Measurements from ENCODE around the gene SUGCT.

Gene SUGCT

DNA sequence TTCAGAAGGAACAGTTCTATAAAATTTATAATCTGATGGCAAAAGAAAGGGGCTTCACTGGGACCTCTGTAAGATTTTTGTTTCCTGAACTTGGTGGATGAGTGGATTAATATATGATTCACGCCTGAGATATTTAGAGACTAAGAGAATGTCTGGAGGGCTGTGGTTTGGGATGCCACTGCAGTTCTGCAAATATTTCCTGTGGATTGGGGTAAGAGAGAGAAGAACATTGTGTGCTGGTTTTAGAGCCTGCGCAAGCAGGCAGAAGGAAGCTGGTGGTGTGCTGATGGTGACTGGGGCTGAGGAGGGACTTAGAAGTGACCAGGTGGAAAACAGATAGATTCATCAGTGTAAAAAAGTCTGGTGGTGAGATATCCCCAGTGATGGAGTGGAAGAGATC is 87.0 kb downstream of the SUGCT start:
- 83 to 85% methylated on average over 2 of the region's 2 CpGs for WGBS, 2 experiments (ENCODE audit: insufficient coverage in 2 of 2)
- no peaks in the 10 kb centered on the region for H3K9me3 ChIP-seq (ENCODE audit: control insufficient read depth, low read length)
- no peak overlapping the region for H3K4me3 ChIP-seq (ENCODE audit: extremely low read depth, insufficient read depth, low read length, poor library complexity, severe bottlenecking)
- peaks cover 31% of the 10 kb centered on the region for H3K4me1 ChIP-seq (ENCODE audit: control insufficient read depth, insufficient read depth, low read length, poor library complexity, severe bottlenecking)
- no peak overlapping the region for H3K27ac ChIP-seq (ENCODE audit: low read depth, low read length, severe bottlenecking)
- H3K36me3 ChIP-seq (ENCODE audit: control insufficient read depth, insufficient read depth, low read length) = no peaks in the 10 kb centered on the region

- WGBS, 2 experiments (ENCODE audit: insufficient coverage in 2 of 2) = 100% methylated on average over 1 of the region's 2 CpGs; no CpG with 5 or more reads in 1 of the 2 experiments
Measured at GRCh38 chr7:40223451-40224127, 88.8 kb downstream of the SUGCT start.

DNA sequence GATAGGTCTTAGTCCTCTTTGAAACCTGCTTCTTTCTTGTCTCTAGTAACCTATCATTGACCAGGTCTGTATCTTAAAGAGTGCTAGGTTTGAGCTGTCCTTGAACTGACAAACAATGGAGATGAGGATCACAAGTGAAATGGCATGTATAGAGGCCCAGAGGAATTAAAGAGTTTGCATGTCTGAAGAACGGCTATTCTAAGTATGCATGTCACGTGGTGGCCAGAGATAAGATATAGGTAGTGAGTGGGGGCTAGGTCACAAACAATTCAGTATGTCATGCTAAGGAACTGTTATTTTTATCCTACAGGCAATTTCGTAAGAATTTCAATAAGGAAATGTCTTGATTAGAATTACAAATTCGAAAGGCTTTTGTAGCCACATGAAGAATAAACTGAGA is 95.3 kb downstream of the SUGCT start:
- Histone ChIP-seq H3K4me1 (ENCODE audit: control insufficient read depth, insufficient read depth, low read length, poor library complexity, severe bottlenecking) (peaks cover 5% of the 10 kb centered on the region), H3K9me3 (ENCODE audit: control insufficient read depth, low read length) (no peaks in the 10 kb centered on the region), H3K27ac (ENCODE audit: low read depth, low read length, severe bottlenecking) (no peak overlapping the region), H3K36me3 (ENCODE audit: control insufficient read depth, insufficient read depth, low read length) (no peaks in the 10 kb centered on the region), H3K4me3 (ENCODE audit: extremely low read depth, insufficient read depth, low read length, poor library complexity, severe bottlenecking) (no peak overlapping the region)
- WGBS, 2 experiments (ENCODE audit: insufficient coverage in 2 of 2) = 69 to 80% methylated on average over 4 of the region's 4 CpGs

More at GRCh38 chr7:40223451-40224127, 88.8 kb downstream of the SUGCT start:
- Histone ChIP-seq H3K36me3 (ENCODE audit: control insufficient read depth, insufficient read depth, low read length) (no peaks in the 10 kb centered on the region), H3K27ac (ENCODE audit: low read depth, low read length, severe bottlenecking) (no peak overlapping the region), H3K9me3 (ENCODE audit: control insufficient read depth, low read length) (no peaks in the 10 kb centered on the region), H3K4me1 (ENCODE audit: control insufficient read depth, insufficient read depth, low read length, poor library complexity, severe bottlenecking) (peaks cover 31% of the 10 kb centered on the region), H3K4me3 (ENCODE audit: extremely low read depth, insufficient read depth, low read length, poor library complexity, severe bottlenecking) (no peak overlapping the region)

GRCh38 chr7:40231796-40232195 is 97.0 kb downstream of the SUGCT start:
- peaks cover 5% of the 10 kb centered on the region for H3K4me1 ChIP-seq (ENCODE audit: control insufficient read depth, insufficient read depth, low read length, poor library complexity, severe bottlenecking)
- no peak overlapping the region for H3K27ac ChIP-seq (ENCODE audit: low read depth, low read length, severe bottlenecking)
- no CpG with 5 or more reads among the region's 1 CpG for WGBS, 2 experiments (ENCODE audit: insufficient coverage in 2 of 2)
- H3K9me3 ChIP-seq (ENCODE audit: control insufficient read depth, low read length) = no peaks in the 10 kb centered on the region
- H3K36me3 ChIP-seq (ENCODE audit: control insufficient read depth, insufficient read depth, low read length) = no peaks in the 10 kb centered on the region
- no peak overlapping the region for H3K4me3 ChIP-seq (ENCODE audit: extremely low read depth, insufficient read depth, low read length, poor library complexity, severe bottlenecking)

GRCh38 chr7:40232242-40232893 is 97.6 kb downstream of the SUGCT start:
- H3K4me1 ChIP-seq (ENCODE audit: control insufficient read depth, insufficient read depth, low read length, poor library complexity, severe bottlenecking) = peaks cover 5% of the 10 kb centered on the region
- no peaks in the 10 kb centered on the region for H3K36me3 ChIP-seq (ENCODE audit: control insufficient read depth, insufficient read depth, low read length)
- H3K4me3 ChIP-seq (ENCODE audit: extremely low read depth, insufficient read depth, low read length, poor library complexity, severe bottlenecking) = no peak overlapping the region
- no peak overlapping the region for H3K27ac ChIP-seq (ENCODE audit: low read depth, low read length, severe bottlenecking)
- WGBS, 2 experiments (ENCODE audit: insufficient coverage in 2 of 2) = 29 to 93% methylated on average over 2 to 5 of the region's 7 CpGs
- H3K9me3 ChIP-seq (ENCODE audit: control insufficient read depth, low read length) = no peaks in the 10 kb centered on the region

DNA sequence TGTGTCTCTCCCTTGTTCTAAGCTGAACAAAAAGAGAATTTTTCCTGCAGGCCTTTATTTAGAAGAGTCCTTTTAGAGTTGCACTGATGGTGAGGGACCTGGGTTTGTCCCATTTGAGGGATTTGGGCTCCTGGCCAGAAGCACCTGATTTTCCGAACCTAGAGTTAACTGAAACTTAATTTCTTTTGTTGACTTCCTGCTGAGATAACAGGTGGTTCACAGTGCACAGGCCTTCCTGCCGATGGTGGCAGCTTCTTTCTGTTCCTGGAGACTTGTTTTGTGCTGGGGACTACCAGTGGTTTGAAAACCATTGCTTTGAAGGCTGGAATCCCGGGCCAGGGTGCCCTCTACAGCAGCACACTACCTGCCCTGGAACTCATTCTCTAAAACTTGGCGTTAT is 99.2 kb downstream of the SUGCT start:
- 82 to 100% methylated on average over 2 of the region's 4 CpGs for WGBS, 2 experiments (ENCODE audit: insufficient coverage in 2 of 2)
- no peaks in the 10 kb centered on the region for H3K36me3 ChIP-seq (ENCODE audit: control insufficient read depth, insufficient read depth, low read length)
- H3K4me1 ChIP-seq (ENCODE audit: control insufficient read depth, insufficient read depth, low read length, poor library complexity, severe bottlenecking) = peaks cover 5% of the 10 kb centered on the region
- no peak overlapping the region for H3K4me3 ChIP-seq (ENCODE audit: extremely low read depth, insufficient read depth, low read length, poor library complexity, severe bottlenecking)
- no peak overlapping the region for H3K27ac ChIP-seq (ENCODE audit: low read depth, low read length, severe bottlenecking)
- no peaks in the 10 kb centered on the region for H3K9me3 ChIP-seq (ENCODE audit: control insufficient read depth, low read length)

- 94 to 96% methylated on average over 3 to 7 of the region's 8 CpGs for WGBS, 2 experiments (ENCODE audit: insufficient coverage in 2 of 2)
- no peak overlapping the region for H3K27ac ChIP-seq (ENCODE audit: low read depth, low read length, severe bottlenecking)
- H3K4me1 ChIP-seq (ENCODE audit: control insufficient read depth, insufficient read depth, low read length, poor library complexity, severe bottlenecking) = peaks cover 5% of the 10 kb centered on the region
- no peak overlapping the region for H3K4me3 ChIP-seq (ENCODE audit: extremely low read depth, insufficient read depth, low read length, poor library complexity, severe bottlenecking)
- H3K36me3 ChIP-seq (ENCODE audit: control insufficient read depth, insufficient read depth, low read length) = no peaks in the 10 kb centered on the region
- H3K9me3 ChIP-seq (ENCODE audit: control insufficient read depth, low read length) = no peaks in the 10 kb centered on the region
Measured at GRCh38 chr7:40234666-40235065, 99.9 kb downstream of the SUGCT start.

DNA sequence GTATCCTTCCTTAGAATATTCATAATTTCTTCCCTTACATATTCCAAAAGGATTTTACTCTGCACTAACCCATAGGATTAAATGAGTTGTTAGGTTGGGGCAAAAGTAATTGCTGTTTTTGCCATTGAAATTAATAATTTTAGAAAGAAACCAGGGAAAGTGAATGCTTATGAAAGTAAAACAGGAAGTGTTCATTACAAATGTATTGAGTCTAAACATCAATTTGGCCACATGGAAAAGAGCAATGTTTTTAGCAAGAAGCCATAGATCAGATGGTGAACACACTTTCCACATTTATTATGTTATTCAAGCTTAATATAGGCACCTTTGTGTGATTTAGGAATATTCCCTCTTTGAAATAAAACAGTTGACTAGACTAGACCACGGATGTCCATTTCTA is 102.9 kb downstream of the SUGCT start:
- no peaks in the 10 kb centered on the region for H3K36me3 ChIP-seq (ENCODE audit: control insufficient read depth, insufficient read depth, low read length)
- H3K4me1 ChIP-seq (ENCODE audit: control insufficient read depth, insufficient read depth, low read length, poor library complexity, severe bottlenecking) = no peaks in the 10 kb centered on the region
- no peak overlapping the region for H3K27ac ChIP-seq (ENCODE audit: low read depth, low read length, severe bottlenecking)
- no peak overlapping the region for H3K4me3 ChIP-seq (ENCODE audit: extremely low read depth, insufficient read depth, low read length, poor library complexity, severe bottlenecking)
- 100% methylated on average over 1 of the region's 1 CpG; no CpG with 5 or more reads in 1 of the 2 experiments for WGBS, 2 experiments (ENCODE audit: insufficient coverage in 2 of 2)
- no peaks in the 10 kb centered on the region for H3K9me3 ChIP-seq (ENCODE audit: control insufficient read depth, low read length)

DNA sequence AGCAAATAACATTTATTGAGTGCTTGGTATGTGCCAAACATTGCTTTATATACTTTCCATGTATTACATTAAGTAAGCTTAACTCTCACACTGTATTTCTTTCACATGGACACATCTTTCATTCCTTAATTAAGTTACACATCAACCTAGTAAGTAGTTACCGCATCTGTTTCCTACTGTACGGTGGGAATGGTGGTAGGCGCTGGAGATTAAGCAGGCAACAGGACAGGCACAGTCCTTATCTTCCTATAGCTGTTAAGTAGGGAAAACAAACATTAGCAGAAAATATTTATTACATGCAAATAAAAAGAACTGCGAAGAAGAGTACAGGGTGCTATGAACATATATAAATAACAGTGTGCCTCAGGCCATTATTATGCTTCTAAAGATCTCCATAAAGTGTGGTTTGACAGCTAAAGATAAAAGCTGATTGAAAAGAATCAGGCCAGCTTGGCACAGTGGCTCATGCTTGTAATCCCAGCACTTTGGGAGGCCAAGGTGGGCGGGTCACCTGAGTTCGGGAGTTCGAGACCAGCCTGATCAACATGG is 105.0 kb downstream of the SUGCT start:
- 90% methylated on average over 3 of the region's 7 CpGs; no CpG with 5 or more reads in 1 of the 2 experiments for WGBS, 2 experiments (ENCODE audit: insufficient coverage in 2 of 2)

DNA sequence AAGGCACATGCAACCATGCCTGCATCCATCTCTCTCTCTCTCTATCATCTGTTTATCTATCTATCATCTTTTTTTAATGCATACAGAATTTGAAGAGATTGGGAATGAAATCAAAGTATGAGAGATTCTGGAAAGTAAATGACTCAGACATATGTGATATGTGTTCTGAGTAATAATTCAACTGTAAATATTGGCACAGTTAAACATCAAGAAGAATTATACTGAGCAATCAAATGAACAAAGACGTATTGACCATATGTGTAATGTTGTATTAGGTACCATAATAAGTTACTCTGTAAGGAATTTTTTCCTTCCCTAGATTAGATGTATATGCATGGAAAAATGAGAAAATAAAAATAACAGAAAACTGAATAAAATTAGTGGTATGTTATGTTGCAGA is 108.3 kb downstream of the SUGCT start:
- WGBS, 2 experiments (ENCODE audit: insufficient coverage in 2 of 2) = no CpG with 5 or more reads among the region's 1 CpG
- no peak overlapping the region for H3K27ac ChIP-seq (ENCODE audit: low read depth, low read length, severe bottlenecking)
- no peaks in the 10 kb centered on the region for H3K4me1 ChIP-seq (ENCODE audit: control insufficient read depth, insufficient read depth, low read length, poor library complexity, severe bottlenecking)
- H3K9me3 ChIP-seq (ENCODE audit: control insufficient read depth, low read length) = no peaks in the 10 kb centered on the region
- H3K36me3 ChIP-seq (ENCODE audit: control insufficient read depth, insufficient read depth, low read length) = no peaks in the 10 kb centered on the region
- no peak overlapping the region for H3K4me3 ChIP-seq (ENCODE audit: extremely low read depth, insufficient read depth, low read length, poor library complexity, severe bottlenecking)

More for the DNA sequence above, 105.0 kb downstream of the SUGCT start:
- H3K36me3 ChIP-seq (ENCODE audit: control insufficient read depth, insufficient read depth, low read length) = no peaks in the 10 kb centered on the region
- H3K4me1 ChIP-seq (ENCODE audit: control insufficient read depth, insufficient read depth, low read length, poor library complexity, severe bottlenecking) = no peaks in the 10 kb centered on the region
- no peak overlapping the region for H3K27ac ChIP-seq (ENCODE audit: low read depth, low read length, severe bottlenecking)
- no peaks in the 10 kb centered on the region for H3K9me3 ChIP-seq (ENCODE audit: control insufficient read depth, low read length)
- H3K4me3 ChIP-seq (ENCODE audit: extremely low read depth, insufficient read depth, low read length, poor library complexity, severe bottlenecking) = no peak overlapping the region

GRCh38 chr7:40244226-40244625 is 109.4 kb downstream of the SUGCT start:
- H3K36me3 ChIP-seq (ENCODE audit: control insufficient read depth, insufficient read depth, low read length) = no peaks in the 10 kb centered on the region
- no peak overlapping the region for H3K4me3 ChIP-seq (ENCODE audit: extremely low read depth, insufficient read depth, low read length, poor library complexity, severe bottlenecking)
- H3K9me3 ChIP-seq (ENCODE audit: control insufficient read depth, low read length) = no peaks in the 10 kb centered on the region
- no peak overlapping the region for H3K27ac ChIP-seq (ENCODE audit: low read depth, low read length, severe bottlenecking)
- 75 to 77% methylated on average over 3 of the region's 4 CpGs for WGBS, 2 experiments (ENCODE audit: insufficient coverage in 2 of 2)
- H3K4me1 ChIP-seq (ENCODE audit: control insufficient read depth, insufficient read depth, low read length, poor library complexity, severe bottlenecking) = no peaks in the 10 kb centered on the region
